Measurements from ENCODE around the gene TRIM27. TPM values are rescaled to one million over a fixed set of nuclear protein-coding genes. Genes with fewer than 3 reads are reported as not detected.

The TRIM27 gene
- total RNA-seq, 2 donors from 2014 or later, result 81.8 to 82.7 TPM

DNA sequence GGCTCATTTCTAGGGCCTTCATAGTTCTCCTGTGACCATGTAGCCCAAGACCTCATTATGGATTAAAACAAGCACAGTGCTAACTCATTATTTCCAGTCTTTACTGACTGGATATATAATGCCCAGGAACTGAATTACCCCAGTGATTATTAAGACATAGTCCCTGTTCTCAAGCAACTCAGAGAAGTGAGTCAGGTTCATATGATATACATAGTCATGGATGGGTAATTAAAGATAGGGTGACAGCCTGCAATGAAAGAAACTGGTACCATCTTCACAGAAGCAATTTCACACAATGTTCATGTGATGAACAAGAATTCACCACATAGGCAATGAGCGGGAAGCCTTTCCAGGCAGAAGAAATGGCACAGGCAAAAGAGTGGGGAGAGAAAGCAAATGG, 3.5 kb downstream of the TRIM27 start:
- H3K4me1 Mint-ChIP-seq, result peaks cover 16% of the 10 kb centered on the region
- peaks cover 59% of the 10 kb centered on the region for H3K36me3 ChIP-seq (ENCODE audit: control insufficient read depth, insufficient read depth, low read length)
- no peaks in the 10 kb centered on the region for H3K27me3 Mint-ChIP-seq (ENCODE audit: insufficient read depth)
- TF ChIP-seq CTCF (conservative IDR thresholded peaks at IDR 0.05), result no peak
- H3K4me1 ChIP-seq (ENCODE audit: control insufficient read depth, insufficient read depth, low read length), result no peaks in the 10 kb centered on the region
- no peak overlapping the region for H3K27ac ChIP-seq (ENCODE audit: low read depth, low read length)
- H3K4me3 Mint-ChIP-seq, result no peak overlapping the region
- WGBS, 2 experiments (ENCODE audit: insufficient coverage in 1 of 2, insufficient read length in 1 of 2), result 95 to 100% methylated on average over 1 of the region's 1 CpG
- H3K4me3 ChIP-seq (ENCODE audit: low read length), result no peak overlapping the region
- H3K27ac Mint-ChIP-seq, result no peak overlapping the region
- DNase-seq, result no peak
- no peak overlapping the region for H3K9ac ChIP-seq (ENCODE audit: extremely low read depth, low read length, poor library complexity, severe bottlenecking)
- H3K9me3 ChIP-seq (ENCODE audit: control insufficient read depth, low read length), result no peaks in the 10 kb centered on the region
- peaks cover 61% of the 10 kb centered on the region for H3K36me3 Mint-ChIP-seq (ENCODE audit: low read depth)
- H3K27me3 ChIP-seq (ENCODE audit: control insufficient read depth, insufficient read depth, low read length, poor library complexity, severe bottlenecking), result no peaks in the 10 kb centered on the region
- H3K9me3 Mint-ChIP-seq, result no peaks in the 10 kb centered on the region

DNA sequence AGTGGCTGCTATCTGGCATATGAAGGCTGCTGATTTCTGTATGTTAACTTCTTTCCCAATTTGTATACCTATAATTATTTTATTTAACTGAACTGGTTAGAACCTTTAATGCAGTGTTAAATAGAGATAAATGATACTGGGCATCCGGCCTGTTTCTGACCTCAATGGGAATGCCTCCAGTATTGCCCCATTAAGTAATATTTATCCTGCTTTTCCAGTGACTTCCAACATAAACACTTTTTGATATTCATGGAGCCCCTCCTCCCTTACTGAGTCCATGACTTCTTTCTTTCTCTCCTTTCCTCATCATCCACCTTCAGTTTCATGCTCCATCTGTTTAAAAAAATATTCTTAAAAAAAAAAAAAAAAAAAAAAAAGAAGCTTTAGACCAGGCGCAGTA, 8.8 kb downstream of the TRIM27 start:
- H3K36me3 Mint-ChIP-seq (ENCODE audit: low read depth), result peaks cover 74% of the 10 kb centered on the region
- H3K9ac ChIP-seq (ENCODE audit: extremely low read depth, low read length, poor library complexity, severe bottlenecking), result no peak overlapping the region
- H3K4me3 Mint-ChIP-seq, result no peak overlapping the region
- no peaks in the 10 kb centered on the region for H3K9me3 ChIP-seq (ENCODE audit: control insufficient read depth, low read length)
- no peak overlapping the region for H3K4me3 ChIP-seq (ENCODE audit: low read length)
- no peak for DNase-seq
- H3K4me1 ChIP-seq (ENCODE audit: control insufficient read depth, insufficient read depth, low read length), result no peaks in the 10 kb centered on the region
- H3K4me1 Mint-ChIP-seq, result no peaks in the 10 kb centered on the region
- H3K27me3 Mint-ChIP-seq (ENCODE audit: insufficient read depth), result no peaks in the 10 kb centered on the region
- H3K27me3 ChIP-seq (ENCODE audit: control insufficient read depth, insufficient read depth, low read length, poor library complexity, severe bottlenecking), result no peaks in the 10 kb centered on the region
- 95% methylated on average over 2 of the region's 2 CpGs; no CpG with 5 or more reads in 1 of the 2 experiments for WGBS, 2 experiments (ENCODE audit: insufficient coverage in 1 of 2, insufficient read length in 1 of 2)
- no peak overlapping the region for H3K27ac ChIP-seq (ENCODE audit: low read depth, low read length)
- no peak for TF ChIP-seq CTCF (conservative IDR thresholded peaks at IDR 0.05)
- no peaks in the 10 kb centered on the region for H3K9me3 Mint-ChIP-seq
- H3K27ac Mint-ChIP-seq, result no peak overlapping the region
- H3K36me3 ChIP-seq (ENCODE audit: control insufficient read depth, insufficient read depth, low read length), result peaks cover 80% of the 10 kb centered on the region

- Mint-ChIP-seq H3K27me3 (ENCODE audit: insufficient read depth) (no peaks in the 10 kb centered on the region), H3K4me1 (no peaks in the 10 kb centered on the region), H3K36me3 (ENCODE audit: low read depth) (peaks cover 74% of the 10 kb centered on the region), H3K27ac (no peak overlapping the region), H3K4me3 (no peak overlapping the region), H3K9me3 (no peaks in the 10 kb centered on the region)
- no peaks in the 10 kb centered on the region for H3K27me3 ChIP-seq (ENCODE audit: control insufficient read depth, insufficient read depth, low read length, poor library complexity, severe bottlenecking)
- H3K27ac ChIP-seq (ENCODE audit: low read depth, low read length), result no peak overlapping the region
- peaks cover 87% of the 10 kb centered on the region for H3K36me3 ChIP-seq (ENCODE audit: control insufficient read depth, insufficient read depth, low read length)
- H3K4me1 ChIP-seq (ENCODE audit: control insufficient read depth, insufficient read depth, low read length), result no peaks in the 10 kb centered on the region
- H3K9ac ChIP-seq (ENCODE audit: extremely low read depth, low read length, poor library complexity, severe bottlenecking), result no peak overlapping the region
- WGBS, 2 experiments (ENCODE audit: insufficient coverage in 1 of 2, insufficient read length in 1 of 2), result 98% methylated on average over 2 of the region's 3 CpGs; no CpG with 5 or more reads in 1 of the 2 experiments
- no peak for TF ChIP-seq CTCF (conservative IDR thresholded peaks at IDR 0.05)
- DNase-seq, result no peak
- no peak overlapping the region for H3K4me3 ChIP-seq (ENCODE audit: low read length)
- H3K9me3 ChIP-seq (ENCODE audit: control insufficient read depth, low read length), result no peaks in the 10 kb centered on the region
Observed at GRCh38 chr6:28910901-28911690, 12.7 kb downstream of the TRIM27 start.
